Motor neuron (in vitro differentiated cells): Measurements from ENCODE around the gene KIF3A. TPM values are rescaled to one million over a fixed set of nuclear protein-coding genes. Genes with fewer than 3 reads are reported as not detected.

Experiments used
- ATAC-seq, 8 experiments: fragments of 200-7000 bp; cut with Tn5 transposase; replicated peaks in 6 of 8; 2 replicates each; pipeline ENCODE4 v1.8.0; 2021; ENCODE audit warnings: mild to moderate bottlenecking in 8 of 8, moderate library complexity in 8 of 8
- H3K27ac ChIP-seq, 2 donors: fragments of 250-450 bp; sonication (Bioruptor Pico); 2 replicates each; pipeline ENCODE4 v1.9.0; 2021; ENCODE audit warnings: antibody characterized with exemption in 2 of 2, mild to moderate bottlenecking in 2 of 2, moderate library complexity in 1 of 2
- H3K4me1 ChIP-seq, 2 donors: fragments of 250-450 bp; sonication (Bioruptor Pico); replicated peaks in 1 of 2; 2 replicates each; pipeline ENCODE4 v1.6.1; 2021; ENCODE audit warnings: antibody characterized with exemption in 2 of 2, mild to moderate bottlenecking in 2 of 2, moderate library complexity in 1 of 2
- H3K4me3 ChIP-seq, 5 donors: fragments of 250-450 bp; sonication (Bioruptor Pico); 2 replicates each; pipeline ENCODE4 v1.9.0; 2021; ENCODE audit warnings: antibody characterized with exemption in 5 of 5, mild to moderate bottlenecking in 5 of 5, moderate library complexity in 4 of 5
- WGBS, 10 experiments: fragments of 450-650 bp; shearing (Covaris generic); methylation state at CpG; one replicate each; pipeline ENCODE4 v1.0.0; 2022; 5-methylcytosine and 5-hydroxymethylcytosine counted together
- in situ Hi-C, 9 experiments: fragments of 400-800 bp; cut with MboI; loops; one replicate each; pipeline ENCODE4 v1.15.0; 2021; ENCODE audit warnings: low sequenced_read_pairs in 9 of 9, low pct_unique_long_range_greater_than_20kb in 2 of 9; ENCODE audit not compliant: unreplicated experiment in 9 of 9
- total RNA-seq, 8 experiments: library from RNA; unstranded; fragments of 300-600 nt; gene quantifications; 2 replicates each; pipeline versions ENCODE4 v1.2.3 to v1.2.4, GENCODE V29; 2022

The KIF3A gene
- total RNA-seq, 8 experiments from 2014 or later = 11.1 to 65.8 (median 41.6) TPM

DNA sequence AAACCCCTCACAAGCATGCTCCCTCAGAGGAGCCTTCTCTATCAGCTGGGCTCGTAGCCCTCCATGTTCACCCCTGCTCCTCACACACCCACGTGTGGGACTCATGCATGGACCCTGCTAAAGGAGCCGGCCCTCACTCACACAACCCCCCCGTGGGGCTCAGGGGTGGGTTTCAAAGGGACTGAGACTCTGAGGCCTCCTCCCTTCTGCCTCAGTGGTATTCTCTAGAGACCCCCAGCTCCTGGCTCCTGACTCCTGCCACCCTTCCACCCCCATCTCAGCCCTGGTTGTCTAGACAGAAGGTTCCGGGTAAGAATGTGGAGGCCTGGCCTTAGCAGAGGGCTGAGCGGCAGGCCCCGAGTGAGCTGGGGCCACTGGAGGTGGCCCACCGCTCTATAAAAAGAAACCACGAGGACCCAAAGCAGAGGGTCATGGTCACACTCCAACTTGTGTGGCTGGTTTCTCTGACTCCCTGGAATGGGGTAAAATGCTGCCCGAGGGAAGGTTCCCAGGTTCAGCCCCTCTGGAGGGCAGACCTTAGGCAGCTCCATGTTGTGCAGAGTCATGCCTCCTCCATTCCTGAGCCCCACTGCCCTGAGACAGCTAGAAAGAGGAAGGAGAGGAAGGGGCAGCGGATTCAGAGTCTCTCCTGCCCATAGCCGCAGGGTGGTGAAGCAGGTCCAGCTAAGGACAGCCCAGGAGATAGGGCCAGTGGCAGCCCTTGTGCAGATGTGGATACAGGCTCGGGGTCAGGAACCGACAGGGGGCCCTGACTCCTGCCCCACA, 28.9 kb upstream of the KIF3A start:
- ATAC-seq = no peak
- 82 to 100% (median 95%) methylated on average over 2 to 5 of the region's 14 CpGs; no CpG with 5 or more reads in 6 of the 10 experiments for WGBS, 10 experiments
- Histone ChIP-seq H3K4me3 (no peak overlapping the region), H3K27ac (no peak overlapping the region), H3K4me1 (no peaks in the 10 kb centered on the region)
- in situ Hi-C loops = no loop called here

DNA sequence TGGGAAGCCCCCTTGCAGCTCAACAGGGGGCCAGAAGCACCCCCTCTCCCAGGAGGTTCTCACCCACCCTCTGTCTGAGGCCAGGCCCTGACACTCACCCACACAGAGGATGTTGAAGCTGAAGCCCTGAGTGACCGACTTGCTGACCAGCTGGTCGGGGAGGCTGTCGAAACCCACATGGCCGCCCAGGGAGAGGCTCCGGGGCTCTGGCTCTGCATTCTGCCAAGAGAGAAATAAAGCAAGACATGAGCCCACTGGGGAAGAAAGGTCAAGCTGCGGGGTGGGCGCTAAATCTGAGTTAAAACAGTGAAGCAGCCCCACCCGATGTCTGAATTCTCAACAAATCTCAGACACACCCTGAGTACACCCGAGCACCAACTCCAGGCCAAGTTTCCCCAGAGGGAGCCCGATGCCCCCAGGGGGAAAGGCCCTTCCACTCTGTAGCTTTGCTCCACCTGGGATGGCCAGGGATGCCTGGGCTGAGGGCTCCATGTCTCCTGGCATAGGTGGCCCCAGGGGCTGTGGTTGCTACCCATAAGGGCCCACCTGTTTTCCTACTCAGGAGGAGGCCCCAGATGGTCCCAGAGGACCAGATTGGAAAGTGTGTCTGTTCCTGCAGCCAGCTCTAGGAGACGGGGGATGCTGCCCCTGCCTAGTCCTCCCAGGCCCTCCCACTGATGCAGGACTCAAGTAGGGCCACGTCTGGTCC, 28.1 kb upstream of the KIF3A start:
- H3K27ac ChIP-seq = no peak overlapping the region
- in situ Hi-C loops = no loop called here
- peak in 3 of 8 experiments; percentile 50 to 60 (median 52) for ATAC-seq
- H3K4me1 ChIP-seq = no peaks in the 10 kb centered on the region
- WGBS, 10 experiments = 7 to 96% (median 56%) methylated on average over 1 to 8 of the region's 12 CpGs; no CpG with 5 or more reads in 4 of the 10 experiments
- H3K4me3 ChIP-seq = no peak overlapping the region

DNA sequence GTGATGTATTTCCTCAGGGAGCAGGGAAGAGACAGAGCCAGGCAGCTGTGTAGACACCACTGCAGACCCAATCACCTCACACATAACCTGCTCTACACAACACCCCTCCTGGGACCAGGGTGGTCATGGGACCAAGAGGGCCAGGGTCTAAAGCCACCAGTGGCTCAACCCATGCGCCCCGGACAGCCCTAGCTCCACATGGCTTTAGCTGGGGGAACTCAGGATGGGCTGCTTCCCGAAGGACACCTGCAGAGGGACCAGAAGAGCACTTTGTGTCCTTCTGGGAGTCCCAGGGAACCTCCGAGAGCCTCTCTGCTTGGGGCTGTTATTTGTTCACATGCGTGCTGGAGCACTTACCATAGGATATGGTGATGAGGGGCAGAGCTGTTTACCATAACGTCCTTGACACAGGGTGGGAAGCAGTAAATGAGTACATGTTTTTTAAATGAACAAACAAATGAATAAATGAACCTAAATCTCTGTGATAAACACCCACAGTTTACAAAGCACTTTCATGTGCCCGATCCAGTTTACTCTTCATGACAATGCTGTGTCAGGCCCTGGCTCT, 27.4 kb upstream of the KIF3A start:
- H3K4me3 ChIP-seq = no peak overlapping the region
- H3K4me1 ChIP-seq = no peaks in the 10 kb centered on the region
- no peak overlapping the region for H3K27ac ChIP-seq
- WGBS, 10 experiments = 0 to 100% (median 73%) methylated on average over 1 to 3 of the region's 7 CpGs; no CpG with 5 or more reads in 2 of the 10 experiments
- in situ Hi-C loops = no loop called here
- peak in 3 of 8 experiments; percentile 74 to 91 (median 77) for ATAC-seq

DNA sequence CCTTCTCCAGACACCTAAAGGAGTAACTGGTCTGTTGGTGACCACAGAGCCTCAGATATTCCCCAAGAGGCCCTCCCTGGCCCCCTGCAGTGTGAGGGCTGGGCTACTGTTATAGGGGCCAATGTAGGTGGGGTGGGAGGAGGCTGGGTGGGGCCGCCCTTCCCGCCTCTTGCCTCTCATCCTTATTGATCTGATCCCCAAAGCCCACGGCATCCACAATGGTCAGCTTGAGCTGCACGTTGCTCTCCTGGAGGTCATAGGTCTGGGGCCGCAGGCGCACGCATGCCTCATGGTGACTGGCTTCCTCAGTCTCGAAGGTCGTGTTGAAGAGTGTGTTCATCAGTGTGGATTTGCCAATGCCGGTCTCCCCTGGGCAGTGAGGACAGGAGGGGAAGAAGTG, 26.7 kb upstream of the KIF3A start:
- WGBS, 10 experiments = 100% methylated on average over 1 to 3 of the region's 10 CpGs; no CpG with 5 or more reads in 7 of the 10 experiments
- H3K4me3 ChIP-seq = no peak overlapping the region
- in situ Hi-C loops = no loop called here
- no peak for ATAC-seq
- H3K27ac ChIP-seq = no peak overlapping the region
- no peaks in the 10 kb centered on the region for H3K4me1 ChIP-seq

DNA sequence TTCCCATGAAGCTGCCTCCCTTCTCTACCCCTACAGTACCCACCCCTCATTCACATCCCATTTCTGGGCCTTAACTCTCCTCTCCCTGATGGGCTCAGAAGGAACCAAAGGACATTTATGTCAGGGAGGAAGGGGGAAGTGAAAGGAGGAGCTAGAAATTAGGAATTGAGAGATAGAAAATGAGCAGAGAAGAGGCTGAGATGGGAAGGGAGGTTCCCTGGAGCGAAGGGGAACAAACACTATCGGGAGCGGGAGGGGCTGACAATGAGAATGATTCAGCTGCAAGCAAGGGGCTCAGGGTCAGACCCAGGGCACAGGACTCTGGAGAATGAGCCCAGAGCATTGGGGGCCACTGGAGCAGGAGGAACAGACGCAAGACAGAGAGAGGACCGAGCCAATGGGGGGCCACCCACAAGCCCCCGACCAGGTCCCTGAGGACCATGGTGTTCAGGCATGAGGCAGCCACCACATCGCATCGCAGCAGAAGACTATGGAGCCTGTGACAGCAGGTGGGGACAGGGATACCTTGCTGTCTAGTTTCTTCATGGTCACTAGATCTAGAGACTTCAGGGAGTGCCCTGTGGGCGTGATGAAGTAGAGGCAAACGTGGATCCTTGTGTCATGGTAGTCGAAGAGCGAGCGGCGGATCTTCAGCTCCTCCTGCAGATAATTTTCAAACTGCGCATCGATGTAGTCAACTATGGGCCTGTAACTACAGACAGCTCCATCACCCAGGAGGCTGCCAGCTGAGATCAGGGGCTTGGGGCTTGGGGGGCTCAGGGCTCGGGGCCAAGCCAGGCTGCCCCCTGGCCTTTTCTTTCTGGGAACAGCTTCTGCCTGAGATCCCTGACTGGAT, 26.1 kb upstream of the KIF3A start:
- WGBS, 10 experiments = 69 to 100% (median 87%) methylated on average over 1 to 8 of the region's 17 CpGs; no CpG with 5 or more reads in 4 of the 10 experiments
- Histone ChIP-seq H3K27ac (no peak overlapping the region), H3K4me3 (no peak overlapping the region), H3K4me1 (no peaks in the 10 kb centered on the region)
- peak in 1 of 8 experiments; percentile 7 for ATAC-seq
- in situ Hi-C loops = no loop called here

DNA sequence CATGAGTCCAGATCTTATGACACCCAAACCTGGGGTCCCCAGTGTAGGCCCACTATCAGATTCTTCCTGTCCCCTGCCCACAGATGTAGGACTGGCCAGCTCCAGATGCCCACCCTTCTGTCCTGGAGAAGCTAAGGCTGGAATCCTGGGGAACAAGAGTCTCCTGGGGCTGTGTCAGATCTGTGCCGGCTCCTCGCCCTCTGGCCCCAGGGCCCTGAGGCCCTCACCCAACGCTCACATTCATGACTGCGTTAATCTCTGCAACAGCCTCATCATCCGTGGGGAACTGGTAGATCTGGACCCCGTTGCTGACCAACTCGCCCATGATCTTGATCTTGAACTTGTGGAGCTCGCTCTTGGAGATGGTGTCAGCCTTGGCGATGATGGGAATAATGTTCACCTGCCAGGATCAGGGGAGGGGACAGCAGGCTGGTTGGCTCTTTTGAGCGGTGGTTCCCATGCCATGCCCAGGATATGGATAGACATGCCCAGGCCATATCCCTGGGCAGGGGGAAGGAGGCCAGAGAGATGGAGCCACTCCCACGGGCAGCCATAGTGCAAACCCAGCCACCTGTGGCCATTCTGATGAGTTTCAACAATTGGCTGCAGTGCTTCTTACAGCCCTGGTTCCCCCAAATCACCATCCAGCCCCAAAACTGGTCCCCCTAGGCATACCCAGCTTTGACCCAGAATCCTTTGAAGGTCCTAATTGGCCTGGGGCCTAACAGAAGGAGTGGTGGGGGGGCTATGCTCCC, 25.1 kb upstream of the KIF3A start:
- no peak overlapping the region for H3K4me3 ChIP-seq
- no peaks in the 10 kb centered on the region for H3K4me1 ChIP-seq
- 84 to 100% (median 98%) methylated on average over 1 to 4 of the region's 11 CpGs; no CpG with 5 or more reads in 6 of the 10 experiments for WGBS, 10 experiments
- no peak overlapping the region for H3K27ac ChIP-seq
- no peak for ATAC-seq
- in situ Hi-C loops = no loop called here

DNA sequence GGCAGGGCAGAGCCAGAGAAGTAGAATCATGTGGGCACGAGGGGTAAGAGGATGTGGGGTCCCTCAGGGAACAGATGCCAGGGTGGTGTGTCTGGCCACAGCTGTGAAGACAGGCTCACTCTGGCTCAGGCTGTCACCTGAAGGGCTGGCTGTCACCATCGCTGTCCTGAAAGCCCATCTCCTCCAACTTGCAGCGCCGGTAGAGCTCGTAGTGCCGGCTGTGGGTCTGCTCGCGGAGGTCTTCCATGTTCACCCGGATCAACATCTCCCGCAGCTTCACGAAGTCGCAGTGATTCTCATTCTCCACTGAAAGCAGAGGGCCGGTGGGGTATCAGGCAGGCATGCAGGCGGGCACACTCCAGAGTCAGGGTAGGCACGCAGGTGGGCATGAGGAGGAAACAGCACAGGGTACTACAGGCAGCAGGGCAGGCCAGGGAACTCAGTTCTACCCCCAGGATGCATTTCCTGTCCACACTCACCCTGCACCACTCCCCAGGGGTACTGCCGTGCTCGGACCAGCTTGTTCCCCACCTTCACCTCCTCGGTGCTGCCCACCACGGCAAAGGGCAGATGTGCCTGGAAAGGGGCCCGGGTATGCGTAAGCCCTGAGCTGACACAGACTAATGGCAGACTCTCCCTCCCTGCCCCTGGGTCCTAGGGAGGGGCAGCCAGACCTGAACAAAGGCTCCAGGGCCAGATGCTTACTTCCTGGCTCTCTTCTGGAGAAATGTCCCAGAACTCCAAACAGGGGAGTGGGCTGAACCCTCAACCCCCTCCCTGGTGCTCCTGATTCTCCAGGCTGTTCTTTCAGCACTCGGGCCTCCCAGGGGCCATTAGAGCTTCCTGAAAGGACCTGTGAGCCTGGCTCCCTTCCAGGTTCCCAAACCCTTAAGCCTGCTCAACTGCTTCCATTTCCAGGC, 24.2 kb upstream of the KIF3A start:
- in situ Hi-C loops = no loop called here
- no peak for ATAC-seq
- Histone ChIP-seq H3K27ac (no peak overlapping the region), H3K4me1 (no peaks in the 10 kb centered on the region), H3K4me3 (no peak overlapping the region)
- WGBS, 10 experiments = 80 to 100% (median 94%) methylated on average over 1 to 6 of the region's 22 CpGs; no CpG with 5 or more reads in 2 of the 10 experiments

DNA sequence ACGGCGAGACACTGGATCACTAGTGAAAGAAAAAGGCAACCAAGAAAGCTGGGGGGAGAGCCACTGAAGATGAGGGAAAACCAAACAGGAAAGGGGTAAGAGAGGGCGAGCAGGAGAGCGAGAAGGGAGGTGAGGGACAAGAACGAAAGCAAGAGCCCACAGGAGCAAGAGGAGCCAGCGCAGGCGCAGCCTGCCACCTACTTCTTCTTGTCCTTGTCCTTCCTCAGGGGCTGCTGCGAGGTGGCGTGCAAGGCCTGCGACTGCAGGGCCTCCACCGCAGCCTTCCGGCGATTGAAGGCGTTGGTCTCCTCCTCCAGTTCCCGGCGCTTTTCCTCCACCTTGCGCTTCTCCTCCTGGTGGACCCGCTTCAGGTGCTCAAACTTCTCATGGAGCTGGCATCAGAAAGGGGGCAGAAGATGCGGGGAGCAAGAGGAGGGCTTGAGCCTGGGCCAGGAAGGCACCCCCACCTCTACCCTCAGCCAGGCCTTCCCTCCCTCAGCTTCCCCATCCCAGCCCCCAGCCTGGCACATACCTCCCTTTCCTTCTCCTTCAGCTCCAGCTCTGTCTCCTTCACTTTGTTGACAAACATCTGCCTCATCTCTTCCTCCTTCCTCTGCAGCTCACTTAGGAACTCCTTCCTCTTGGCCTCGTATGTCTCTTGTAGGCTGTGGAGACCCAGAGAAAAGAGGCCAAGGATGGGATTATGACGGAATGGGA, 23.4 kb upstream of the KIF3A start:
- in situ Hi-C loops = no loop called here
- no peak overlapping the region for H3K4me3 ChIP-seq
- 85 to 100% (median 98%) methylated on average over 1 to 20 of the region's 21 CpGs; no CpG with 5 or more reads in 1 of the 10 experiments for WGBS, 10 experiments
- H3K27ac ChIP-seq = no peak overlapping the region
- ATAC-seq = no peak
- no peaks in the 10 kb centered on the region for H3K4me1 ChIP-seq

DNA sequence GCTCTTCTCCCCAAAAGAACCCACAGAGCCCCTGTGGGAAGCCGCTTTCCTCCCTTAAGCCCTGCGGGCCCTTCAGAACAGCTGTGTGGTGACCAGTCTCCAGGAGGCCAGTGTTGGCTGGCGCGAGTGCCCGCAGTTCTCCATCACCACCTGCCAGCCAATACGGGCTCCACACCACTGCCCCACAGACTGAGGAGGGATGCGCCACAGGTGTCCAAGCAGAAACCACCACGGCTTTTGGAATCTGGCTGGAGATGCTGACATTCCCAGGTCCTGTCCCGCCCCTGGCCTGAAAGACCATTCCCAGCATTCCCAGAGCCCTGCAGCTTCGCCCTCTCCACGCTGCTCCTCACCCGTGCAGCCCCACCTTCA, 22.7 kb upstream of the KIF3A start:
- in situ Hi-C loops = no loop called here
- no peak for ATAC-seq
- WGBS, 10 experiments = 86 to 100% (median 100%) methylated on average over 4 to 7 of the region's 12 CpGs; no CpG with 5 or more reads in 7 of the 10 experiments
- H3K4me3 ChIP-seq = no peak overlapping the region
- H3K27ac ChIP-seq = no peak overlapping the region
- H3K4me1 ChIP-seq = no peaks in the 10 kb centered on the region

DNA sequence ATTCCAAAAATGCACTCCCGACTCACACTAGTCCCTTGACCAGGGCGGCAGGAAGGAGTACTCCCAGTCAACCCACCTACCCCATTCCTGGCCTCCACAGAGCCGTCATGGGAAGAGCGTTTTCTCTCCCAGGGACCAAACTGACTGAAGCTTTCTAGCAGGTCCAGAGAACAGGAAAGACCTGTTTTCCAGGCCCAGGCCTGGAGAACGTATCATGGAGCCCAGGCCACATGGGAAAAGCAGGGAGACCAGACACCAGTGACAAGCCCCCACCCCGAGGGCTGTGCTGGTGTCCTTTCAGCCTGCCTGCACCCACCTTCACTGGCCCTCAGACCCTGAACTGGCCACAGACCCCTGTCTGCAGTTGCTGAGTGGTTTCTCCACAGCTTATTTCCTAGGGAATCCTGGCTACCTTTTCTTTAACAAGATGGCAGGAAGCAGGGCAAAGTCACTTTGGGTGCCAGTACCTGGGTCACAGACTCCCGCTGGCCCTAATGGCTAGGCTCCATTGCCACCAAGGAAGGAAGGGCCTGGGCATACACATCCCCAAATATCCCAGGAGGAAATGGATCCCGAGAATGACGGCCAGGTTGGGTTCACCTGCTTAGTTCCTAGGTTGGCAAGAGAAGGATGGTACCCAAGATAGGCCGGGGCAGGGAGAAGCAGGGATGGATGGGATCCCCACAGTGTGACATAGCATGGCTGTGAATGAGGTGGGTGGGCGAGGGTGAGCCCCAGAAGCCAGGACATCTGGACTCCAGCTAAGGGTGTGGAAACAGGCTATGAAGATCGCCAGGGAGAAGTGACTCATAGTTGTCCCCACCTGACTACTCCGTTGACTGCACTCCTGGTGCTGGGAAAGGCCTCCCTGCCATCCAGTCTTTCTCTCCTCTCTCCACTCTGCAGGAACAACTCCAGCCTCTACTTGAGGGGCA, 22.0 kb upstream of the KIF3A start:
- ATAC-seq = peak in 2 of 8 experiments; percentile 44 to 71
- Histone ChIP-seq H3K4me1 (no peaks in the 10 kb centered on the region), H3K27ac (no peak overlapping the region), H3K4me3 (no peak overlapping the region)
- in situ Hi-C loops = no loop called here
- WGBS, 10 experiments = 90 to 100% (median 100%) methylated on average over 1 to 7 of the region's 13 CpGs; no CpG with 5 or more reads in 3 of the 10 experiments
